Measurements from ENCODE around the gene PI4K2A. TPM values are rescaled to one million over a fixed set of nuclear protein-coding genes. Genes with fewer than 3 reads are reported as not detected.

Gene PI4K2A
- total and polyA plus RNA-seq, 2 donors (not counting 1 experiment from before 2014, with no cell fraction given), result 7.9 to 17.7 TPM

DNA sequence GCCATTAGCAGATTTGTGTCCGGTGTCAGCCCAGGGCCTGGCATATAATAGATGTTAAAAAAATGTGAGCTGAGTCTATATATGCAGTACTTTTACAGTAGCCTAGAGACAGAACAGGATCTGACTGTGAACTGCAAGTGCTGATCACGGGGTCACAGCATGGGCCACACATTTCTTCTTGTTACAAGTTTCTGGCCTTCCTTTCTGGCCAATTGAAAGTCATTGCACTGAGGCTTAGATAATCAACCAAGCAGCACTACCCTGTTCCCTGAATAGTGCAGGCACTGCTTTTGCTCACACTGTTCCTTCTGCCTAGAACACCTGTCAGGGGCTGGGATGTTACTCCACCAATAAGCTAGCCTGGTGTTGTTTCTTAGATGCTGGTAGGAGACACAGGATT, 67.7 kb downstream of the PI4K2A start:
- H3K27me3 Mint-ChIP-seq, result peaks cover 36% of the 10 kb centered on the region
- no peak overlapping the region for H3K4me2 ChIP-seq (replicated peaks; ENCODE audit: low read depth, low read length, poor library complexity, severe bottlenecking)
- TF ChIP-seq EZH2 (IDR thresholded peaks at IDR 0.05; ENCODE audit: borderline replicate concordance, insufficient read depth, low read depth, low read length, poor library complexity, severe bottlenecking), result no peak
- TF ChIP-seq, protein P1, sequence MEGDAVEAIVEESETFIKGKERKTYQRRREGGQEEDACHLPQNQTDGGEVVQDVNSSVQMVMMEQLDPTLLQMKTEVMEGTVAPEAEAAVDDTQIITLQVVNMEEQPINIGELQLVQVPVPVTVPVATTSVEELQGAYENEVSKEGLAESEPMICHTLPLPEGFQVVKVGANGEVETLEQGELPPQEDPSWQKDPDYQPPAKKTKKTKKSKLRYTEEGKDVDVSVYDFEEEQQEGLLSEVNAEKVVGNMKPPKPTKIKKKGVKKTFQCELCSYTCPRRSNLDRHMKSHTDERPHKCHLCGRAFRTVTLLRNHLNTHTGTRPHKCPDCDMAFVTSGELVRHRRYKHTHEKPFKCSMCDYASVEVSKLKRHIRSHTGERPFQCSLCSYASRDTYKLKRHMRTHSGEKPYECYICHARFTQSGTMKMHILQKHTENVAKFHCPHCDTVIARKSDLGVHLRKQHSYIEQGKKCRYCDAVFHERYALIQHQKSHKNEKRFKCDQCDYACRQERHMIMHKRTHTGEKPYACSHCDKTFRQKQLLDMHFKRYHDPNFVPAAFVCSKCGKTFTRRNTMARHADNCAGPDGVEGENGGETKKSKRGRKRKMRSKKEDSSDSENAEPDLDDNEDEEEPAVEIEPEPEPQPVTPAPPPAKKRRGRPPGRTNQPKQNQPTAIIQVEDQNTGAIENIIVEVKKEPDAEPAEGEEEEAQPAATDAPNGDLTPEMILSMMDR (IDR thresholded peaks at IDR 0.05), result no peak
- DNase-seq (no peak), ATAC-seq (ENCODE audit: low read depth) (no peak)
- no peaks in the 10 kb centered on the region for H3K9me3 Mint-ChIP-seq (ENCODE audit: insufficient read depth)
- H3K4me1 Mint-ChIP-seq, result peaks cover 10% of the 10 kb centered on the region
- no peaks in the 10 kb centered on the region for H4K20me1 ChIP-seq (ENCODE audit: control insufficient read depth, insufficient read depth, low read length, poor library complexity, severe bottlenecking)
- CTCF ChIA-PET, result interaction anchor here (0.9 to 4.7 kb wide), 5 partner anchors 8 to 31 kb away, joined by 3 to 63 read pairs (median 14); partner anchors contain the start of gene ZFYVE27
- no peak overlapping the region for H3K4me3 ChIP-seq (ENCODE audit: control extremely low read depth in 1 of 5, extremely low read depth in 1 of 5, insufficient read depth in 1 of 5, low read depth in 2 of 5, low read length in 4 of 5)
- no peak overlapping the region for H3K4me3 Mint-ChIP-seq
- H3K9ac ChIP-seq (ENCODE audit: low read length), result no peak overlapping the region
- peaks cover 4 to 5% of the 10 kb centered on the region in 2 donors for H3K4me1 ChIP-seq (ENCODE audit: control insufficient read depth in 2 of 2, insufficient read depth in 2 of 2, low read length in 2 of 2)
- no peak overlapping the region for H3K27ac ChIP-seq (ENCODE audit: low read length in 2 of 2)
- intact Hi-C loops (cut with micrococcal nuclease), result loop anchor here (2.0 kb wide), 1 partner anchor 31 kb away; no protein-coding TSS in a partner anchor
- H3K27me3 ChIP-seq (replicated peaks in 1 of 4; ENCODE audit: control extremely low read depth in 1 of 4, control insufficient read depth in 3 of 4, insufficient read depth in 4 of 4, low read length in 3 of 4), result peaks cover 0 to 41% (median 19%) of the 10 kb centered on the region in 4 experiments
- no peaks in the 10 kb centered on the region for H3K36me3 ChIP-seq (replicated peaks in 1 of 2; ENCODE audit: control extremely low read depth in 1 of 2, control insufficient read depth in 1 of 2, extremely low read depth in 1 of 2, insufficient read depth in 2 of 2, low read length in 1 of 2)
- H3K79me2 ChIP-seq (ENCODE audit: control insufficient read depth, insufficient read depth, low read length), result no peaks in the 10 kb centered on the region
- no peak overlapping the region for H3K27ac Mint-ChIP-seq
- no peak overlapping the region for H2AFZ ChIP-seq (ENCODE audit: insufficient read depth, low read depth, low read length, poor library complexity, severe bottlenecking)
- H3K9me3 ChIP-seq (ENCODE audit: control extremely low read depth in 1 of 3, control insufficient read depth in 2 of 3, insufficient read depth in 1 of 3, low read length in 2 of 3), result no peaks in the 10 kb centered on the region
- POLR2A ChIA-PET, result no interaction called here
- WGBS (ENCODE audit: insufficient coverage), result 93% methylated on average over 2 of the region's 2 CpGs

Measured in B cell (primary cell).